ENCODE measurements around the gene MBOAT2.
"Not testable (repeated sequence)": the region's sequence is repeated elsewhere in the genome, so short reads cannot be mapped to it uniquely, and the experiment has no call there.

The MBOAT2 gene

GRCh38 chr2:8923183-8923582, 80.3 kb downstream of the MBOAT2 start:
- no peak overlapping the region for H3K4me3 ChIP-seq (ENCODE audit: low read length)
- DNase-seq (ENCODE audit: low read depth, low spot score) = no peak

GRCh38 chr2:8922431-8922830, 81.1 kb downstream of the MBOAT2 start:
- H3K4me3 ChIP-seq (ENCODE audit: low read length) = no peak overlapping the region
- DNase-seq (ENCODE audit: low read depth, low spot score) = no peak

- H3K4me3 ChIP-seq (ENCODE audit: low read length) = no peak overlapping the region
- no peak for DNase-seq (ENCODE audit: low read depth, low spot score)
Measured at GRCh38 chr2:8918412-8918811, 85.1 kb downstream of the MBOAT2 start.

- DNase-seq (ENCODE audit: low read depth, low spot score) = no peak
- no peak overlapping the region for H3K4me3 ChIP-seq (ENCODE audit: low read length)
Measured at GRCh38 chr2:8915941-8916340, 87.5 kb downstream of the MBOAT2 start.

GRCh38 chr2:8913767-8914166, 89.7 kb downstream of the MBOAT2 start:
- DNase-seq (ENCODE audit: low read depth, low spot score); H3K4me3 ChIP-seq (ENCODE audit: low read length): not testable (repeated sequence)

GRCh38 chr2:8907764-8908288, 95.7 kb downstream of the MBOAT2 start:
- no peak overlapping the region for H3K4me3 ChIP-seq (ENCODE audit: low read length)
- no peak for DNase-seq (ENCODE audit: low read depth, low spot score)

GRCh38 chr2:8903924-8904323, 99.6 kb downstream of the MBOAT2 start:
- not testable (repeated sequence) for DNase-seq (ENCODE audit: low read depth, low spot score)

GRCh38 chr2:8902757-8903156, 100.7 kb downstream of the MBOAT2 start:
- H3K4me3 ChIP-seq (ENCODE audit: low read length); DNase-seq (ENCODE audit: low read depth, low spot score): not testable (repeated sequence)

More at GRCh38 chr2:8903924-8904323, 99.6 kb downstream of the MBOAT2 start:
- H3K4me3 ChIP-seq (ENCODE audit: low read length) = not testable (repeated sequence)

GRCh38 chr2:8897206-8897605, 106.3 kb downstream of the MBOAT2 start:
- H3K4me3 ChIP-seq (ENCODE audit: low read length); DNase-seq (ENCODE audit: low read depth, low spot score): not testable (repeated sequence)

- DNase-seq (ENCODE audit: low read depth, low spot score); H3K4me3 ChIP-seq (ENCODE audit: low read length): not testable (repeated sequence)
Measured at GRCh38 chr2:8896671-8897070, 106.8 kb downstream of the MBOAT2 start.

- H3K4me3 ChIP-seq (ENCODE audit: low read length); DNase-seq (ENCODE audit: low read depth, low spot score): not testable (repeated sequence)
Measured at GRCh38 chr2:8895087-8895912, 108.2 kb downstream of the MBOAT2 start.

GRCh38 chr2:8893978-8894820, 109.3 kb downstream of the MBOAT2 start:
- no peak for DNase-seq (ENCODE audit: low read depth, low spot score)
- H3K4me3 ChIP-seq (ENCODE audit: low read length) = no peak overlapping the region

GRCh38 chr2:8893474-8893873, 110.0 kb downstream of the MBOAT2 start:
- DNase-seq (ENCODE audit: low read depth, low spot score) = no peak
- no peak overlapping the region for H3K4me3 ChIP-seq (ENCODE audit: low read length)

- no peak for DNase-seq (ENCODE audit: low read depth, low spot score)
- H3K4me3 ChIP-seq (ENCODE audit: low read length) = no peak overlapping the region
Measured at GRCh38 chr2:8892111-8892510, 111.4 kb downstream of the MBOAT2 start.

GRCh38 chr2:8889978-8890377, 113.5 kb downstream of the MBOAT2 start:
- H3K4me3 ChIP-seq (ENCODE audit: low read length) = no peak overlapping the region
- no peak for DNase-seq (ENCODE audit: low read depth, low spot score)

- no peak overlapping the region for H3K4me3 ChIP-seq (ENCODE audit: low read length)
- no peak for DNase-seq (ENCODE audit: low read depth, low spot score)
Measured at GRCh38 chr2:8888963-8889362, 114.5 kb downstream of the MBOAT2 start.

- DNase-seq (ENCODE audit: low read depth, low spot score) = peak; percentile 60
- no peak overlapping the region for H3K4me3 ChIP-seq (ENCODE audit: low read length)
Measured at GRCh38 chr2:8886876-8887275, 116.6 kb downstream of the MBOAT2 start.

- no peak overlapping the region for H3K4me3 ChIP-seq (ENCODE audit: low read length)
- DNase-seq (ENCODE audit: low read depth, low spot score) = no peak
Measured at GRCh38 chr2:8886202-8886518, 117.3 kb downstream of the MBOAT2 start.

- DNase-seq (ENCODE audit: low read depth, low spot score) = peak; percentile 25
- H3K4me3 ChIP-seq (ENCODE audit: low read length) = no peak overlapping the region
Measured at GRCh38 chr2:8885449-8886201, 117.9 kb downstream of the MBOAT2 start.

Measured in Jurkat, Clone E6-1 (cell line).